Measurements from ENCODE around the gene DERL3.

DNA sequence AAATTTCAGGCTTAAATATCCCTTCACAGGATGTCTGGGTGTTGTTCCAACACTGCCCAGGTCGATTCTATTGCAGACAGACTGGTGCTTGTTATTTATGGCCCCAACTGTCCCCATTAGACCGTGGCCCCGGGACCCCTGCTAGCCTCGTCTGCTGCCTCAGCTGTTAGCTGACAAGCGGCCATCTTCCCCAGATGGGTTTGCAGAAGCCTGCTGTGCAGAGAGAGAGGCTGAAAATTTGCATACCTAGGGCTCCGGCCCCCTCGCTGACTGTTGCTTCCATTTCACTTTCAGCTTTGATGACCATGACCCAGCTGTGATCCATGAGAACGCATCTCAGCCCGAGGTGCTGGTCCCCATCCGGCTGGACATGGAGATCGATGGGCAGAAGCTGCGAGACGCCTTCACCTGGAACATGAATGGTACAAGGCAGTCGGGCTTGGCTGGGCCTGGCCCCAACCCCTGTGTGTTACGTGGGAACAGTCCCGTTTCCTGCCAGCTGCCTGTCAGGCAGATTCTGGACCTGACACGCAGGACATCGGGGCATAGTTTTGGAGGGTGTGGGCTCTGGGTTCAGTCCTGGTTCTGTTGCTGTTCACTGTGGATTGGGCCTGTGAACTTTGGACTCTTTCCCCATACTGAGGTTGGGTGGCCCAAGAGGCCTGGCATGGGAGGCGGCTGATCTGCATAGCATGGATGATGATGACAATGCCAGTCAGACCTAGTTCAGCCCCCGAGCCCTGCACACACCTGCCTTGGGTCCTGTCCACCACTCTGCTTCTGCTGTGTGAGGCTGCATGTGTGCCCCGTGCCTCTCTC lies 35.6 kb downstream of the DERL3 start:
- TF ChIP-seq, protein P1, sequence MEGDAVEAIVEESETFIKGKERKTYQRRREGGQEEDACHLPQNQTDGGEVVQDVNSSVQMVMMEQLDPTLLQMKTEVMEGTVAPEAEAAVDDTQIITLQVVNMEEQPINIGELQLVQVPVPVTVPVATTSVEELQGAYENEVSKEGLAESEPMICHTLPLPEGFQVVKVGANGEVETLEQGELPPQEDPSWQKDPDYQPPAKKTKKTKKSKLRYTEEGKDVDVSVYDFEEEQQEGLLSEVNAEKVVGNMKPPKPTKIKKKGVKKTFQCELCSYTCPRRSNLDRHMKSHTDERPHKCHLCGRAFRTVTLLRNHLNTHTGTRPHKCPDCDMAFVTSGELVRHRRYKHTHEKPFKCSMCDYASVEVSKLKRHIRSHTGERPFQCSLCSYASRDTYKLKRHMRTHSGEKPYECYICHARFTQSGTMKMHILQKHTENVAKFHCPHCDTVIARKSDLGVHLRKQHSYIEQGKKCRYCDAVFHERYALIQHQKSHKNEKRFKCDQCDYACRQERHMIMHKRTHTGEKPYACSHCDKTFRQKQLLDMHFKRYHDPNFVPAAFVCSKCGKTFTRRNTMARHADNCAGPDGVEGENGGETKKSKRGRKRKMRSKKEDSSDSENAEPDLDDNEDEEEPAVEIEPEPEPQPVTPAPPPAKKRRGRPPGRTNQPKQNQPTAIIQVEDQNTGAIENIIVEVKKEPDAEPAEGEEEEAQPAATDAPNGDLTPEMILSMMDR (IDR thresholded peaks at IDR 0.05; ENCODE audit: low read length): no peak
- TF ChIP-seq EZH2 (IDR thresholded peaks at IDR 0.05; ENCODE audit: borderline replicate concordance, low read length): no peak
